ENCODE measurements around the gene TMEM198.

TMEM198 gene

DNA sequence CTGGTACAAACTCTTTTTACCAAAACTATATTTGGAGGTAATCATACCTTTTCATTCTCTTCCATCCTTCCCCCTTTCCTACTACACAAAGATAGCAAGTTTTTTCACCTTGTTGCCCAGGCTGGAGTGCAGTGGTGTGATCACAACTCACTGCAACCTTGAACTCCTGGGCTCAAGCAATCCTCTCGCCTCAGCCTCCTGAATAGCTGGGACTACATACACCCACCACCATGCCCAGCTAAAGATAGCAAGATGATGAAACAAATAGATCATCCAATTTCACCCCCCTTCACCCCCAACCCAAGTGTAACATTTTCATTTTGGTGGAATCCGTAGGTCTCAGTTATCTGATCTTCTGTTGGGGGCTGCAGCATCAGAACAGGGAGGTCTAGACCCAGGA lies 49.3 kb downstream of the TMEM198 start:
- H4K20me1 ChIP-seq (ENCODE audit: insufficient read depth, low read length, poor library complexity, severe bottlenecking) = no peaks in the 10 kb centered on the region
- no peaks in the 10 kb centered on the region for H3K27me3 ChIP-seq (ENCODE audit: insufficient read depth, low read length, poor library complexity, severe bottlenecking)
- no peak overlapping the region for H3K4me2 ChIP-seq (ENCODE audit: low read depth, low read length, poor library complexity, severe bottlenecking)
- no peaks in the 10 kb centered on the region for H3F3A ChIP-seq (ENCODE audit: low read depth)
- no peaks in the 10 kb centered on the region for H3K9me2 ChIP-seq (replicated peaks; ENCODE audit: low read depth, low read length)
- H3K4me1 ChIP-seq (ENCODE audit: insufficient read depth, low read length, poor library complexity, severe bottlenecking) = peaks cover 6% of the 10 kb centered on the region
- no peak for TF ChIP-seq EZH2phosphoT487 (IDR thresholded peaks at IDR 0.05; ENCODE audit: borderline replicate concordance)
- TF ChIP-seq, protein P1, sequence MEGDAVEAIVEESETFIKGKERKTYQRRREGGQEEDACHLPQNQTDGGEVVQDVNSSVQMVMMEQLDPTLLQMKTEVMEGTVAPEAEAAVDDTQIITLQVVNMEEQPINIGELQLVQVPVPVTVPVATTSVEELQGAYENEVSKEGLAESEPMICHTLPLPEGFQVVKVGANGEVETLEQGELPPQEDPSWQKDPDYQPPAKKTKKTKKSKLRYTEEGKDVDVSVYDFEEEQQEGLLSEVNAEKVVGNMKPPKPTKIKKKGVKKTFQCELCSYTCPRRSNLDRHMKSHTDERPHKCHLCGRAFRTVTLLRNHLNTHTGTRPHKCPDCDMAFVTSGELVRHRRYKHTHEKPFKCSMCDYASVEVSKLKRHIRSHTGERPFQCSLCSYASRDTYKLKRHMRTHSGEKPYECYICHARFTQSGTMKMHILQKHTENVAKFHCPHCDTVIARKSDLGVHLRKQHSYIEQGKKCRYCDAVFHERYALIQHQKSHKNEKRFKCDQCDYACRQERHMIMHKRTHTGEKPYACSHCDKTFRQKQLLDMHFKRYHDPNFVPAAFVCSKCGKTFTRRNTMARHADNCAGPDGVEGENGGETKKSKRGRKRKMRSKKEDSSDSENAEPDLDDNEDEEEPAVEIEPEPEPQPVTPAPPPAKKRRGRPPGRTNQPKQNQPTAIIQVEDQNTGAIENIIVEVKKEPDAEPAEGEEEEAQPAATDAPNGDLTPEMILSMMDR (conservative IDR thresholded peaks at IDR 0.05; ENCODE audit: low read length) = no peak
- peaks cover 2% of the 10 kb centered on the region; the same call in 1 of the 2 replicates for H3K79me2 ChIP-seq (ENCODE audit: insufficient read depth, low read length)
- H3K4me3 ChIP-seq (ENCODE audit: low read length, poor library complexity, severe bottlenecking) = no peak overlapping the region
- H3K9me3 ChIP-seq (ENCODE audit: insufficient read depth, low read depth, low read length) = no peaks in the 10 kb centered on the region
- no peaks in the 10 kb centered on the region for H3K36me3 ChIP-seq (ENCODE audit: insufficient read depth, low read length)
- no peak overlapping the region for H2AFZ ChIP-seq (ENCODE audit: low read length)
- H3K9ac ChIP-seq (ENCODE audit: low read depth, low read length, poor library complexity, severe bottlenecking) = no peak overlapping the region

GRCh38 chr2:219595256-219595655 lies 51.4 kb downstream of the TMEM198 start:
- Histone ChIP-seq H3K9me2 (replicated peaks; ENCODE audit: low read depth, low read length) (no peaks in the 10 kb centered on the region), H2AFZ (ENCODE audit: low read length) (no peak overlapping the region), H3K27me3 (ENCODE audit: insufficient read depth, low read length, poor library complexity, severe bottlenecking) (no peaks in the 10 kb centered on the region), H3K4me1 (ENCODE audit: insufficient read depth, low read length, poor library complexity, severe bottlenecking) (peaks cover 10% of the 10 kb centered on the region), H3F3A (ENCODE audit: low read depth) (no peaks in the 10 kb centered on the region), H3K79me2 (ENCODE audit: insufficient read depth, low read length) (peaks cover 5% of the 10 kb centered on the region; the same call in 1 of the 2 replicates), H3K36me3 (ENCODE audit: insufficient read depth, low read length) (no peaks in the 10 kb centered on the region), H3K4me2 (ENCODE audit: low read depth, low read length, poor library complexity, severe bottlenecking) (no peak overlapping the region), H3K4me3 (ENCODE audit: low read length, poor library complexity, severe bottlenecking) (no peak overlapping the region), H4K20me1 (ENCODE audit: insufficient read depth, low read length, poor library complexity, severe bottlenecking) (no peaks in the 10 kb centered on the region), H3K9me3 (ENCODE audit: insufficient read depth, low read depth, low read length) (no peaks in the 10 kb centered on the region), H3K9ac (ENCODE audit: low read depth, low read length, poor library complexity, severe bottlenecking) (no peak overlapping the region)
- no peak for TF ChIP-seq EZH2phosphoT487 (IDR thresholded peaks at IDR 0.05; ENCODE audit: borderline replicate concordance)
- TF ChIP-seq, protein P1 (conservative IDR thresholded peaks at IDR 0.05; ENCODE audit: low read length) = 0 out of 2 replicates have a peak, but pooled peaks have one; percentile 8

DNA sequence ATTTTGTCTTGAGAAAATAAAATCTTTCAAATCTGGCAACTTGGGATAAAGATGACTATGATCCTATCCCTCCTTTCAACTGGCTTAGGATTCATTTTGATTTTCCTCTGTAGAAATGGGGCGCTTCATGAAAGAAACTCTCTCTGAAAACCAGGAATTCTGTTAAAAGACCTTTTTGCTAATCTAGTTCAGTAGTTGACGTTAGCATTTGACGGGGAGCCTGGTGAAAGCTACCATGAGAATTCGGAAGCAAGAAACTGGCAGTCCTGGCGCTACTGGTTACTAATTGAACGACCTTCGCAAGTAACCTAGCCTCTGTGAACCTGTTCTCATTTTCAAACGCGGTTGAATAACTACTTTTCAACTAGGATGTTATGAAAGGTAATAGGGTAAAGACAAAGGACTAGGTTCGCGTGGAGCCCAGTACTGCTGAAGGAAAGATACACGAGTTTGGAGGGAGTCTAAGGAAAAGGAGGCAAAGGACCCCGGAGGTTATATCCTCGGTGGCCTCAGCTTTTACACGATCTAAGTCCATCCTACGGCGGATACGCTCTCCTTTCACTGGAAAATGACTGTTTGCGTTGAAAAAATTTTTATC lies 53.2 kb downstream of the TMEM198 start:
- Histone ChIP-seq H3K4me1 (ENCODE audit: insufficient read depth, low read length, poor library complexity, severe bottlenecking) (peaks cover 10% of the 10 kb centered on the region), H2AFZ (ENCODE audit: low read length) (peak overlapping the region; percentile 90), H3K4me3 (ENCODE audit: low read length, poor library complexity, severe bottlenecking) (peak overlapping the region; percentile 88), H3K9me2 (replicated peaks; ENCODE audit: low read depth, low read length) (no peaks in the 10 kb centered on the region), H3K4me2 (ENCODE audit: low read depth, low read length, poor library complexity, severe bottlenecking) (peak overlapping the region; percentile 82), H3K79me2 (ENCODE audit: insufficient read depth, low read length) (peaks cover 5% of the 10 kb centered on the region; the same call in 1 of the 2 replicates), H3F3A (ENCODE audit: low read depth) (no peaks in the 10 kb centered on the region), H3K36me3 (ENCODE audit: insufficient read depth, low read length) (peaks cover 2% of the 10 kb centered on the region; the same call in 1 of the 2 replicates), H3K9me3 (ENCODE audit: insufficient read depth, low read depth, low read length) (no peaks in the 10 kb centered on the region), H3K27me3 (ENCODE audit: insufficient read depth, low read length, poor library complexity, severe bottlenecking) (no peaks in the 10 kb centered on the region), H4K20me1 (ENCODE audit: insufficient read depth, low read length, poor library complexity, severe bottlenecking) (no peaks in the 10 kb centered on the region), H3K9ac (ENCODE audit: low read depth, low read length, poor library complexity, severe bottlenecking) (peak overlapping the region; percentile 92)
- TF ChIP-seq, protein P1 (conservative IDR thresholded peaks at IDR 0.05; ENCODE audit: low read length) = no peak
- no peak for TF ChIP-seq EZH2phosphoT487 (IDR thresholded peaks at IDR 0.05; ENCODE audit: borderline replicate concordance)

Measured in Loucy (cell line).